GM18505 (cell line): ENCODE data around the gene FAM72A.
"Not testable (repeated sequence)": the region's sequence is repeated elsewhere in the genome, so short reads cannot be mapped to it uniquely, and the experiment has no call there.

Source experiments
- ATAC-seq: cut with Tn5 transposase; IDR thresholded peaks from one replicate; pipeline ENCODE4 v1.9.1; 2021; ENCODE audit not compliant: unreplicated experiment
- POLR2A ChIP-seq: IDR thresholded peaks from 4 replicates; pipeline ENCODE4 v1.6.1; 2011; ENCODE audit warnings: borderline replicate concordance; ENCODE audit not compliant: insufficient read depth, insufficient read length; ENCODE audit errors: extremely low read depth

FAM72A gene

GRCh38 chr1:206173110-206173719 lies 29.4 kb downstream of the FAM72A start:
- not testable (repeated sequence) for ATAC-seq

GRCh38 chr1:206169794-206170193 lies 32.8 kb downstream of the FAM72A start:
- not testable (repeated sequence) for ATAC-seq

- peak; percentile 69 for ATAC-seq
Observed at GRCh38 chr1:206167350-206168029, 35.1 kb downstream of the FAM72A start.

GRCh38 chr1:206145771-206146290 lies 56.8 kb downstream of the FAM72A start:
- no peak for TF ChIP-seq POLR2A
- ATAC-seq: no peak

GRCh38 chr1:206144605-206145004 lies 58.0 kb downstream of the FAM72A start:
- TF ChIP-seq POLR2A: no peak
- ATAC-seq: no peak

GRCh38 chr1:206143537-206144172 lies 59.0 kb downstream of the FAM72A start:
- TF ChIP-seq POLR2A: no peak
- ATAC-seq: no peak

- ATAC-seq: no peak
- TF ChIP-seq POLR2A: no peak
Observed at GRCh38 chr1:206142770-206143169, 59.9 kb downstream of the FAM72A start.

GRCh38 chr1:206142011-206142410 lies 60.6 kb downstream of the FAM72A start:
- ATAC-seq: no peak

GRCh38 chr1:206136241-206136640 lies 66.4 kb downstream of the FAM72A start:
- no peak for ATAC-seq
- TF ChIP-seq POLR2A: no peak

More at GRCh38 chr1:206142011-206142410, 60.6 kb downstream of the FAM72A start:
- no peak for TF ChIP-seq POLR2A
